Neutrophil (primary cell): ENCODE results near the gene TMEM161A.

ENCODE experiments used
- H3K27ac ChIP-seq: fragments of 200-600 bp; sonication (generic); 2 replicates; pipeline ENCODE4 v1.5.1; 2016; ENCODE audit warnings: mild to moderate bottlenecking, moderate library complexity
- H3K27me3 ChIP-seq: fragments of 200-600 bp; sonication (generic); 2 replicates; pipeline ENCODE4 v1.6.0; 2016; ENCODE audit warnings: mild to moderate bottlenecking
- H3K36me3 ChIP-seq: fragments of 200-600 bp; sonication (generic); 2 replicates; pipeline ENCODE4 v1.5.1; 2017
- H3K4me1 ChIP-seq, 2 experiments: fragments of 200-600 bp in 1 of 2; sonication (generic) in 1 of 2; 1 replicate in 1 of 2; 2 replicates in 1 of 2; pipeline versions ENCODE4 v1.5.1 to v1.6.1; 2013 to 2016; ENCODE audit warnings: low read depth in 1 of 2, low read length in 1 of 2, mild to moderate bottlenecking in 1 of 2, moderate library complexity in 1 of 2; ENCODE audit not compliant: control insufficient read depth in 1 of 2, insufficient read depth in 1 of 2
- H3K4me3 ChIP-seq, 2 experiments: fragments of 200-600 bp in 1 of 2; sonication (generic) in 1 of 2; 1 replicate in 1 of 2; 2 replicates in 1 of 2; pipeline ENCODE4 v1.5.1; 2013 to 2016; ENCODE audit warnings: low read depth in 1 of 2, low read length in 1 of 2, mild to moderate bottlenecking in 1 of 2, moderate library complexity in 1 of 2
- H3K9me3 ChIP-seq: fragments of 200-600 bp; sonication (generic); 2 replicates; pipeline ENCODE4 v1.5.1; 2016
- TF ChIP-seq, protein P1 (sequence below): fragments of 200-600 bp; sonication (generic); IDR thresholded peaks from 2 replicates; pipeline ENCODE4 v1.5.1; 2016; ENCODE audit warnings: antibody characterized with exemption

TMEM161A gene

DNA sequence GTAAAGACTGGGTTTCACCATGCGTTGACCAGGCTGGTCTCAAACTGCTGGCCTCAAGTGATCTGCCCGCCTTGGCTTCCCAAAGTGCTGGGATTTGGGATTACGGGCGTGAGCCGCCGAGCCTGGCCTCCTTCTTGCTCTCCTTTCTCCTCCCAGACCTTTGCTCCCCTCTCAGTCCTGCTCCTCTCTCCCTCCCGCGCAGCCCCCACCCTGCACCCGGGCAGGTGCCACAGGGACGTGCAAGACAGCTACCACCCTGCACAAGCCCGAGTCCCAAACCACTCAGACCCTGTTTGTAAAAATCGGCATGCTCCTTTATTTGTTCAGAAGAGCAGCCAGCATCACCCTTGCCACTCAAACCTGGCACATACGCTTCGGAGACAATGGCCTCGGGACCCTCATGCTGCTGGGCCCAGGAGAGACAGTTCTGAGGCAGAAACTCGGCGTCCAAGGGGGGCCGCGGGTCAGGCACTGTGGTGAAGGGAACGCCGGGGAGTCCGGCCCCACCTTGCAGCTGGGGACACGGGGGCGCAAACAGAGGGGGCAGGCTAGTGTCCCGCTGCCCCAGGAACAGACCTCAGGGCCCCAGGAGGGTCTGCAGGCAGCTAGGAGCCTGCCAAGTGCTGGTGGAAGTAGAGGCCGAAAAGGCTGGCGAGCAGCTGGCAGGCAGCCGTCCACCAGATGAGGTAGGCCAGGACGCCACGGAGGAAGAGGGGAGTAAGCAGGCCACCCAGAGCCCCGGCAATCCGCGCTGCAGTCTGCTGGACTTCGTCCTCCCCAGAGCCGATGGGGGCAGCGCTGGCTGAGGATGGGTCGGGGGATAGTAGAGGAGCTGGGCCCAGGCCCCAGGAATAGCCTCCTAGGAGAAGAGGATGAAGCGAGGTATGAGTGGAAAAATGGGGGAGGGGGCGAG, 18.7 kb downstream of the TMEM161A start:
- Histone ChIP-seq H3K27ac (no peak overlapping the region), H3K9me3 (no peaks in the 10 kb centered on the region), H3K36me3 (no peaks in the 10 kb centered on the region), H3K4me3 (no peak overlapping the region), H3K27me3 (no peaks in the 10 kb centered on the region), H3K4me1 (peaks cover 0 to 2% of the 10 kb centered on the region in 2 experiments)
- TF ChIP-seq, protein P1, sequence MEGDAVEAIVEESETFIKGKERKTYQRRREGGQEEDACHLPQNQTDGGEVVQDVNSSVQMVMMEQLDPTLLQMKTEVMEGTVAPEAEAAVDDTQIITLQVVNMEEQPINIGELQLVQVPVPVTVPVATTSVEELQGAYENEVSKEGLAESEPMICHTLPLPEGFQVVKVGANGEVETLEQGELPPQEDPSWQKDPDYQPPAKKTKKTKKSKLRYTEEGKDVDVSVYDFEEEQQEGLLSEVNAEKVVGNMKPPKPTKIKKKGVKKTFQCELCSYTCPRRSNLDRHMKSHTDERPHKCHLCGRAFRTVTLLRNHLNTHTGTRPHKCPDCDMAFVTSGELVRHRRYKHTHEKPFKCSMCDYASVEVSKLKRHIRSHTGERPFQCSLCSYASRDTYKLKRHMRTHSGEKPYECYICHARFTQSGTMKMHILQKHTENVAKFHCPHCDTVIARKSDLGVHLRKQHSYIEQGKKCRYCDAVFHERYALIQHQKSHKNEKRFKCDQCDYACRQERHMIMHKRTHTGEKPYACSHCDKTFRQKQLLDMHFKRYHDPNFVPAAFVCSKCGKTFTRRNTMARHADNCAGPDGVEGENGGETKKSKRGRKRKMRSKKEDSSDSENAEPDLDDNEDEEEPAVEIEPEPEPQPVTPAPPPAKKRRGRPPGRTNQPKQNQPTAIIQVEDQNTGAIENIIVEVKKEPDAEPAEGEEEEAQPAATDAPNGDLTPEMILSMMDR = no peak

DNA sequence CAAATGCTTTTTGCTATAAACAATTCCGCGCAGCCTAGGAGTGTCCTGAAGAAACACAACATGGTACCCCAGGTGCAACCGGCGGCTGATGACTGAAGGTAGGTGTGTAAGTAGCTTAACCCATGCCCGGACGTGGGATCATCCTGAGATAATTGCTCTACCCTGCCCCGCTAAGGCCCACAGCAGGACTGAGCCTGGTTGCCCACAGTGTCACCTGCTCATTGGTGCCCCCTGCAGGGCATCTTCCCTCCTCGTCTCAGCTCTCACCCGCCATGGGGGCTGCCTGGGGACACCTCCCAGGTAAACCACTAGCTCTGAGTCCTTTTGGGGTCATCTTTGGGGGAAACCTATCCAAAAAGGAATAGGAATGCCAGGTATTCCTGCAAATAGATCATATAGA, 22.3 kb downstream of the TMEM161A start:
- TF ChIP-seq, protein P1 = no peak
- Histone ChIP-seq H3K4me3 (no peak overlapping the region), H3K36me3 (no peaks in the 10 kb centered on the region), H3K4me1 (peaks cover 0 to under 1% of the 10 kb centered on the region in 2 experiments), H3K27ac (no peak overlapping the region), H3K9me3 (no peaks in the 10 kb centered on the region), H3K27me3 (no peaks in the 10 kb centered on the region)

- Histone ChIP-seq H3K27ac (no peak overlapping the region), H3K9me3 (no peaks in the 10 kb centered on the region), H3K4me3 (no peak overlapping the region), H3K27me3 (peaks cover 10% of the 10 kb centered on the region), H3K4me1 (peaks cover 0 to 5% of the 10 kb centered on the region in 2 experiments), H3K36me3 (no peaks in the 10 kb centered on the region)
- TF ChIP-seq, protein P1 = no peak
These were observed 25.1 kb downstream of the TMEM161A start for GRCh38 chr19:19113040-19113626.

DNA sequence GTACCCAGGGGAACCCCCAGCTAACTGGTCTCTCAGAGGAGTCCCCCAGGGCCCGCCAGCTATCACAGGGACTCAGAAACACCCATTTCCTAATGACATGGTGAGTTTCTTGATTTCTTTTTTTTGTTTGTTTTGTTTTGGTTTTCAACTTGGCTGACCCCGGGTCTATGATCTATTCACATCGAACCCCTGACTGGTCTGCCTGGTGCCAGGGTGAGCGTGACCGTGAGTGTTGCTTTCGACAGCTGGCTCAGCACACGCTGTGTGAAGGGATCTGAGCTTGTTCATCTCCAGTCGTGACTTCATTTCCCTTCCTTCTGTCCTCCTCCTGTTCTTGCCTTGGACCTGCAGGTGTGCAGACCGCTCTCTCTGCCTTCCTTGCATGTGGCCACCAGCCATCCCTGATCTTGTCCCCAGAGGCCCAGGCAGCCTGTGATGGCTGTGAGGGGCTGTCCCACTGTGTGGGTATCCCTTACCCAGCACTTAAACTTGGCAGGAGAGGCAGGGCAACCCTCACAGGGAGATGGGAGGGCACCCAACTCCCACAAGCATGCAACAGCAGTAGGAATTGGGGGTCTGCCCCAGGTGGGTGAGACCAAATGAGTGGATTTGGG, 26.2 kb downstream of the TMEM161A start:
- no peak overlapping the region for H3K4me3 ChIP-seq
- TF ChIP-seq, protein P1 = no peak
- no peaks in the 10 kb centered on the region for H3K36me3 ChIP-seq
- H3K9me3 ChIP-seq = no peaks in the 10 kb centered on the region
- H3K4me1 ChIP-seq = peaks cover 0 to 5% of the 10 kb centered on the region in 2 experiments
- H3K27ac ChIP-seq = no peak overlapping the region
- peaks cover 10% of the 10 kb centered on the region for H3K27me3 ChIP-seq

DNA sequence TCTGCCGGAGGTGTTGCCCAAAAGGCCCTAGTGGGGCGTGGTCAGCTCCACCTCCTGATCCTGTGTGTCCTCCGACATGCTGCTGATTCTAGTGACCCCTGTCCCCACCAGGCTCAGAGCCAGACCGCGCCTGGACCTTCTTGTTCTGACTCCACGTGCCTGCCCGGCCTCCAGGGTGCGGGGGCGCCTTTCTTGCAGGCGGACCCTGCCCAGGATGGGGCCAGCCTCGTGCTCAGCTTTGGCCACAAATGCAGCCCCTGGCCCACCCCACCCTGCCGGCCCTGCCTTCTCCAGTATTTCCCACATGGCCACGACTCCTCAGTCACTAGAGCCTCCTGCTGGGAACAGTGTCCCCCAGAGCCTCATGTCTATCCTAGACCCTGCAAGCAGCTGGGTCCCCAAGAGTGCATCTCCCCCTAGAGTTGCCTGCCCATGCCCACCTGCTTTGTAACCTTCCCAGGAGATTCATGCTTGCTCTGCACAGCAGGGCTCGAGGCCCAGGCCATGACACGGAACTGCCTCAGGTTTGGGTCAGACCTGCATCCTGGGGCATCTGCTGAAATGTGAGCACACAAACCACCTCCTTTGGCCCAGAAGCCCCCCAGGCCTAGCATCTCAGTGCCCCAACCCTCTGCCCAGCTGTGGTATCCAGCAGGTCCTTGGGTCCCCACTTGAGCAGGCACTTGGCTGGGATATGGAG, 27.0 kb downstream of the TMEM161A start:
- H3K9me3 ChIP-seq = no peaks in the 10 kb centered on the region
- no peaks in the 10 kb centered on the region for H3K36me3 ChIP-seq
- TF ChIP-seq, protein P1 = no peak
- H3K27ac ChIP-seq = no peak overlapping the region
- peaks cover 0 to 5% of the 10 kb centered on the region in 2 experiments for H3K4me1 ChIP-seq
- peaks cover 10% of the 10 kb centered on the region for H3K27me3 ChIP-seq
- no peak overlapping the region for H3K4me3 ChIP-seq
